ENCODE measurements around the gene ZMYND19.
A peak's percentile ranks its signal among the peaks of the same experiment; 100 is the strongest.
"Not testable (repeated sequence)": the region's sequence is repeated elsewhere in the genome, so short reads cannot be mapped to it uniquely, and the experiment has no call there.

The ZMYND19 gene

GRCh38 chr9:137589441-137590122 lies 730 bp downstream of the ZMYND19 start:
- no peak for DNase-seq (ENCODE audit: low read depth in 3 of 3)

GRCh38 chr9:137588891-137589290 lies 1.4 kb downstream of the ZMYND19 start:
- no peak for DNase-seq (ENCODE audit: low read depth in 3 of 3)

GRCh38 chr9:137588311-137588710 lies 2.0 kb downstream of the ZMYND19 start:
- DNase-seq (ENCODE audit: low read depth in 3 of 3) = no peak

GRCh38 chr9:137586854-137587253 lies 3.5 kb downstream of the ZMYND19 start:
- DNase-seq (ENCODE audit: low read depth in 3 of 3) = no peak

- DNase-seq (ENCODE audit: low read depth in 3 of 3) = no peak
Observed at GRCh38 chr9:137583957-137584356, 6.4 kb downstream of the ZMYND19 start.

- DNase-seq (ENCODE audit: low read depth in 3 of 3) = no peak
Observed at GRCh38 chr9:137583347-137583746, 7.0 kb downstream of the ZMYND19 start.

GRCh38 chr9:137582286-137582860 lies 7.9 kb downstream of the ZMYND19 start:
- DNase-seq (ENCODE audit: low read depth in 3 of 3) = no peak

GRCh38 chr9:137581361-137582285 lies 8.7 kb downstream of the ZMYND19 start:
- no peak for DNase-seq (ENCODE audit: low read depth in 3 of 3)

GRCh38 chr9:137580954-137581322 lies 9.4 kb downstream of the ZMYND19 start:
- no peak for DNase-seq (ENCODE audit: low read depth in 3 of 3)

- no peak for DNase-seq (ENCODE audit: low read depth in 3 of 3)
Observed at GRCh38 chr9:137580209-137580953, 9.9 kb downstream of the ZMYND19 start.

- DNase-seq (ENCODE audit: low read depth in 3 of 3) = no peak
Observed at GRCh38 chr9:137579259-137579604, 11.1 kb downstream of the ZMYND19 start.

GRCh38 chr9:137578518-137579258 lies 11.6 kb downstream of the ZMYND19 start, which contains the start of gene DPH7:
Gene DPH7 (minus strand): TSS chr9:137578925. CDS start chr9:137578777, 148 bp downstream.
- peak; percentile 87 to 98 (median 89) for DNase-seq (ENCODE audit: low read depth in 3 of 3)

GRCh38 chr9:137575716-137576411 lies 14.4 kb downstream of the ZMYND19 start:
- DNase-seq (ENCODE audit: low read depth in 3 of 3) = no peak

GRCh38 chr9:137575364-137575715 lies 15.0 kb downstream of the ZMYND19 start:
- DNase-seq (ENCODE audit: low read depth in 3 of 3) = no peak

GRCh38 chr9:137574192-137574591 lies 16.1 kb downstream of the ZMYND19 start:
- no peak for DNase-seq (ENCODE audit: low read depth in 3 of 3)

GRCh38 chr9:137570566-137570965 lies 19.7 kb downstream of the ZMYND19 start:
- no peak for DNase-seq (ENCODE audit: low read depth in 3 of 3)

GRCh38 chr9:137569609-137570203 lies 20.6 kb downstream of the ZMYND19 start:
- no peak for DNase-seq (ENCODE audit: low read depth in 3 of 3)

- DNase-seq (ENCODE audit: low read depth in 3 of 3) = not testable (repeated sequence)
Observed at GRCh38 chr9:137568445-137568844, 21.9 kb downstream of the ZMYND19 start.

GRCh38 chr9:137564817-137565411 lies 25.4 kb downstream of the ZMYND19 start:
- no peak for DNase-seq (ENCODE audit: low read depth in 3 of 3)

GRCh38 chr9:137564134-137564533 lies 26.2 kb downstream of the ZMYND19 start:
- no peak for DNase-seq (ENCODE audit: low read depth in 3 of 3)
